Brain pericyte (primary cell): Measurements from ENCODE around the gene LRIT1.

ENCODE experiments used
- DNase-seq: peaks from one replicate; pipeline ENCODE4 v3.0.0-alpha.2; 2012; ENCODE audit warnings: low read depth, low spot score

The LRIT1 gene

GRCh38 chr10:84193846-84194423, 47.4 kb downstream of the LRIT1 start:
- DNase-seq, result no peak

DNA sequence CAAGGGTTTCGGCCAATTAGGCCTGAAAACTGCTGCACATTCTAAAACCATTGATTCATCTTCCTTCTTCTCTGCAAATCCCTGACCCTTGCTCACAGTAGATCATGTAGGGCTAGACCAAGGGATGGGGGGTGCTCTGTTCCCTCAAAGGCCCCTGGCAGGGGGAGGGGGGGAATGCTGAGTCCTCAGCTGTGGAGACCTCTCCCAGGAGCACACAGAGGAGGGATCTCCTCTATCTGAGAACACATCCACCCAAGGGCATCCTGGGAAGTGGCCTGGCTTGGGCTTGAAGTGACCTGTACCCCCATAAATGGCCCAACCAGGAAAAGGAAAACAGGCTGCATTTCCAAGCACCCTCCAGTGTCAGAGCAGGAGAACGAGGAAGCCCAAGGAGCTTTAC, 48.0 kb downstream of the LRIT1 start:
- DNase-seq, result no peak

GRCh38 chr10:84191106-84191505, 50.2 kb downstream of the LRIT1 start:
- no peak for DNase-seq

GRCh38 chr10:84190621-84191020, 50.7 kb downstream of the LRIT1 start:
- no peak for DNase-seq

DNA sequence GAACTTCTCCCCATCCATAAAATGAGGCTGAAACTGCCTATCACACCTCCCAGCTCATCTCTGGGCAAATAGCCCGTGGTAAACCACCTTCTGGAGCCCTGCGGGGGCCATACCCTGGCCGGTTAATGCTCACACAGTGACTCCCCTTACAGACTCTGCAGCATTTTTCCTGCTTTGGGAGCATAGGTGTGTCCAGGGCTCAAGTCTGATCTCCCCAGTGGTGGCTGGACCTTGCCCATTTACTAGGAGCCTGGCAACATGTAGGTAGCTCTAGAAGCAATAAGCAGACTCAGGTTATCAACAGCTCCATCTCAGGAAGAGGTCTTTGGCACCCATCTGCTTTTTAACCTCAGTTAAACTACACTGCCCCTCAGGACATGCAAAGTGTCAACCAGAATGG, 52.5 kb downstream of the LRIT1 start:
- DNase-seq, result no peak

DNA sequence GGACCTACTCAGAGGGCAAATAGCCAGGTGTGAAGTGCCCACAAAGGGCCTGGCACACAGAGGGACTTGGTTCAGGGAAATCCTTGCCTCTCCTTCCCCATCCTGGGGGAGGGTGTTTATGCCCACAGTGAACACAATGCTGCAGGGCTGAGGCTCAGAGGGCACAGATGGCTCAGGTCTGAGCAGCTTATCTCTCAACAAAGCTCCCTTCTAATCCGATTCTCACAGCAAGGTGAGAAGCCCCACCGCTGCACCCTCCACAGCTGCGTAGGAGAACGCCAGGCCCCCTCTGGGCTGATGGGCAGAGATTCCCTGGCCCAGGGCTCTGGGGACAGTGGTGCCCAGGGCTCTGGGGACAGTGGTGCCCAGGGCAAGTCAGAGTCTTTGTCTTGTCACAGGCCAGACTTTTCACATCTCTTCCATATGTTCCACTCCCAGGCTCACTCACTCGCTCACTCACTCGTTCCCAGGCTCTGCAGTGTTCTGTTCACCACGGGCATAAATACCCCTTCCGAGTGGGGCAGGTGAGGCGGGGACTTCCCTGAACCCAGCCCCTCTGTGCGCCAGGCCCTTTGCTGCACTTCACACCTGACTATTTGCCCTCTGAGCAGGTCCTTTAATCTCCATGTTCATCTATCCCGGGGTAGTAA, 55.7 kb downstream of the LRIT1 start:
- no peak for DNase-seq

GRCh38 chr10:84184517-84184916, 56.8 kb downstream of the LRIT1 start:
- no peak for DNase-seq

DNA sequence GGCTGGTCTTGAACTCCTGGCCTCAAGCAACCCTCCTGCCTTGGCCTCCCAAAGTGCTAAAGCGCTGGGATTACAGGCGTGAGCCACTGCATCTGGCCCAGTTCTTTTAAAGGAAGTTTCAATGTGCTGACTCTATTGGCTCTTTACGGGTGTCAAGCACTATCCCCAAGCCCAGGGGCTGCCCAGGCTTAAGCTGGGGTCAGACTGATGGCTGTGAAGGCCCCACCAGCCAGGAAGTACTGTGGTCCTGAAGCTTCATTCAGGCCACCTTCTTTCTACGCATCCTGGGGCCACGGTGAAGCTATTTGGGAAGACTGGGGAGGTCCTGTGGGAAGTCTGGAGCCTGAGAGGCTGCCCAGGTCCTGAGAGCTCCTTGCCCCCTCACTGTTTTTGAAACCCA, 59.7 kb downstream of the LRIT1 start:
- no peak for DNase-seq
